GM18873 (cell line): ENCODE results near the gene PNMA6E.
"Not testable (repeated sequence)": the region's sequence is repeated elsewhere in the genome, so short reads cannot be mapped to it uniquely, and the experiment has no call there.

ENCODE experiments used
- ATAC-seq: cut with Tn5 transposase; IDR thresholded peaks from one replicate; pipeline ENCODE4 v1.9.1; 2021; ENCODE audit warnings: mild to moderate bottlenecking, moderate library complexity, moderate number of reproducible peaks; ENCODE audit not compliant: unreplicated experiment, low FRiP score

The PNMA6E gene

GRCh38 chrX:153387987-153388721 lies 13.0 kb downstream of the PNMA6E start:
- no peak for ATAC-seq

GRCh38 chrX:153387345-153387744 lies 13.8 kb downstream of the PNMA6E start:
- ATAC-seq = no peak

- ATAC-seq = no peak
These were observed 15.1 kb downstream of the PNMA6E start for GRCh38 chrX:153386097-153386496.

- ATAC-seq = not testable (repeated sequence)
These were observed 16.2 kb downstream of the PNMA6E start for GRCh38 chrX:153384973-153385372.

GRCh38 chrX:153384390-153384789 lies 16.8 kb downstream of the PNMA6E start:
- no peak for ATAC-seq

- ATAC-seq = no peak
These were observed 18.3 kb downstream of the PNMA6E start for GRCh38 chrX:153382563-153383482.

- ATAC-seq = no peak
These were observed 19.2 kb downstream of the PNMA6E start for GRCh38 chrX:153381684-153382532.

- ATAC-seq = no peak
These were observed 20.5 kb downstream of the PNMA6E start for GRCh38 chrX:153380691-153381090.

- ATAC-seq = no peak
These were observed 21.1 kb downstream of the PNMA6E start for GRCh38 chrX:153379971-153380581.

- ATAC-seq = no peak
These were observed 21.6 kb downstream of the PNMA6E start for GRCh38 chrX:153379508-153379907.

GRCh38 chrX:153378607-153379006 lies 22.5 kb downstream of the PNMA6E start:
- ATAC-seq = no peak

- ATAC-seq = no peak
These were observed 23.4 kb downstream of the PNMA6E start for GRCh38 chrX:153377727-153378126.

- ATAC-seq = no peak
These were observed 25.6 kb downstream of the PNMA6E start for GRCh38 chrX:153375571-153375970.

GRCh38 chrX:153374426-153374825 lies 26.7 kb downstream of the PNMA6E start:
- no peak for ATAC-seq

GRCh38 chrX:153372949-153373348 lies 28.2 kb downstream of the PNMA6E start:
- ATAC-seq = no peak

- no peak for ATAC-seq
These were observed 29.9 kb downstream of the PNMA6E start for GRCh38 chrX:153371256-153371655.

GRCh38 chrX:153370293-153371055 lies 30.7 kb downstream of the PNMA6E start:
- ATAC-seq = no peak

GRCh38 chrX:153366878-153367538 lies 34.1 kb downstream of the PNMA6E start:
- no peak for ATAC-seq

GRCh38 chrX:153366119-153366518 lies 35.0 kb downstream of the PNMA6E start:
- ATAC-seq = no peak
